Loucy (cell line): ENCODE measurements around the gene PRRC2A.

Experiments
- H2AFZ ChIP-seq: fragments of 200-600 bp; sonication (generic); 2 replicates; pipeline ENCODE4 v1.6.0; 2016; ENCODE audit warnings: antibody characterized with exemption, mild to moderate bottlenecking, low read length, moderate library complexity
- H3F3A ChIP-seq: fragments of 200-600 bp; 2 replicates; pipeline ENCODE4 v1.6.0; 2016; ENCODE audit warnings: antibody characterized with exemption, low read depth, mild to moderate bottlenecking
- H3K27me3 ChIP-seq: fragments of 200-600 bp; sonication (generic); 2 replicates; pipeline ENCODE4 v1.6.1; 2014; ENCODE audit warnings: low read length, mild to moderate bottlenecking; ENCODE audit not compliant: insufficient read depth, poor library complexity, severe bottlenecking
- H3K36me3 ChIP-seq: fragments of 200-600 bp; sonication (generic); 2 replicates; pipeline ENCODE4 v1.6.1; 2016; ENCODE audit warnings: low read length; ENCODE audit not compliant: insufficient read depth
- H3K4me1 ChIP-seq: fragments of 200-600 bp; sonication (generic); 2 replicates; pipeline ENCODE4 v1.5.1; 2014; ENCODE audit warnings: low read length, mild to moderate bottlenecking; ENCODE audit not compliant: insufficient read depth, poor library complexity, severe bottlenecking
- H3K4me2 ChIP-seq: fragments of 200-600 bp; sonication (generic); 2 replicates; pipeline ENCODE4 v1.6.0; 2014; ENCODE audit warnings: antibody characterized with exemption, low read length, low read depth, mild to moderate bottlenecking; ENCODE audit not compliant: poor library complexity, severe bottlenecking
- H3K4me3 ChIP-seq: fragments of 200-600 bp; sonication (generic); 2 replicates; pipeline ENCODE4 v1.5.1; 2014; ENCODE audit warnings: low read length, mild to moderate bottlenecking, mixed read lengths; ENCODE audit not compliant: poor library complexity, severe bottlenecking
- H3K79me2 ChIP-seq: fragments of 200-600 bp; sonication (generic); 2 replicates; pipeline ENCODE4 v1.6.1; 2014; ENCODE audit warnings: low read length; ENCODE audit not compliant: insufficient read depth
- H3K9ac ChIP-seq: fragments of 200-600 bp; sonication (generic); 2 replicates; pipeline ENCODE4 v1.6.0; 2014; ENCODE audit warnings: mild to moderate bottlenecking, low read depth, low read length, moderate library complexity; ENCODE audit not compliant: poor library complexity, severe bottlenecking
- H3K9me2 ChIP-seq: fragments of 200-600 bp; sonication (generic); replicated peaks from 2 replicates; pipeline ENCODE4 v1.6.1; 2016; ENCODE audit warnings: low read depth, low read length, mixed read lengths
- H3K9me3 ChIP-seq: fragments of 200-600 bp; sonication (generic); 2 replicates; pipeline ENCODE4 v1.6.1; 2014; ENCODE audit warnings: mild to moderate bottlenecking, antibody characterized with exemption, low read length, low read depth; ENCODE audit not compliant: insufficient read depth
- H4K20me1 ChIP-seq: fragments of 200-600 bp; sonication (generic); 2 replicates; pipeline ENCODE4 v1.6.0; 2014; ENCODE audit warnings: antibody characterized with exemption, low read length, mild to moderate bottlenecking; ENCODE audit not compliant: insufficient read depth, poor library complexity, severe bottlenecking
- EZH2phosphoT487 ChIP-seq: fragments of 200-600 bp; IDR thresholded peaks from 2 replicates; pipeline ENCODE4 v1.6.1; 2018; ENCODE audit warnings: antibody characterized with exemption, mild to moderate bottlenecking, moderate library complexity, borderline replicate concordance
- TF ChIP-seq, protein P1 (sequence below): fragments of 200-600 bp; sonication (generic); conservative IDR thresholded peaks from 2 replicates; pipeline ENCODE4 v1.5.1; 2014; ENCODE audit warnings: mild to moderate bottlenecking, antibody characterized with exemption, low read length

The PRRC2A gene

DNA sequence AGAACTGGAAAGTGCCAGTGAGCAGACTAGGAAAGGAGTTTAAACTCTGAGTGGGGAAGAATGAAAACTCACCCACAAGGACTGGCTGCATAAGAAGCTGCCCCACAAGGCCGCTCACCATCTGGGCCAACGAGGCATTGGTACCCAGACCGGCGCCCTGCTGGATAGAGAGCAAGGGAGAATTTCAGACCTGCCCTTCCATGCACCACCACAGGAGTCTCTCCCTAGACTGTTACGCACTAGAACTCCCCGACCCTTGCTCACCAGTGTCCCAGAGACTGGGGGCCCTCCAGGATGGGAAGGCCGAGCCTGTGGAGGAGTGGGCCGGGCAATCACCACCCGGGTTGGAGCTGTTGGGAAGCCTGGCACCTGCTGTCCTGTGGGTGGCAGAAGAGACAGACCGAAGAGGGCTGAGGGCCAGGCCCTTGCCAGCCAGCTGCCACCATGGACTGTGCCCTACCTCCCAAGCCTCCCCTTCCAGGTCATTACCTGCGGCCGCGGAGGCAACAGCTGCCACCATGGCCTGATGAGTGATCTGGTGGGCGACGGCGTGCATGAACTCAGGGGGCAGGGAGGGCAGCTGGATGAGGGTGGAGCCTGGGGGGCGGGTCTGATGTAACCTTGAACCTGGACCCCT, 23.4 kb downstream of the PRRC2A start:
- Histone ChIP-seq H3K4me1 (no peaks in the 10 kb centered on the region), H3F3A (peaks cover 6% of the 10 kb centered on the region; the same call in 1 of the 2 replicates), H3K4me2 (no peak overlapping the region), H3K27me3 (no peaks in the 10 kb centered on the region), H4K20me1 (peaks cover 12% of the 10 kb centered on the region), H3K36me3 (peaks cover 94% of the 10 kb centered on the region; the same call in 1 of the 2 replicates), H3K4me3 (no peak overlapping the region), H2AFZ (no peak overlapping the region), H3K9me2 (no peaks in the 10 kb centered on the region), H3K9me3 (no peaks in the 10 kb centered on the region), H3K9ac (no peak overlapping the region), H3K79me2 (peaks cover 32% of the 10 kb centered on the region)
- TF ChIP-seq, protein P1, sequence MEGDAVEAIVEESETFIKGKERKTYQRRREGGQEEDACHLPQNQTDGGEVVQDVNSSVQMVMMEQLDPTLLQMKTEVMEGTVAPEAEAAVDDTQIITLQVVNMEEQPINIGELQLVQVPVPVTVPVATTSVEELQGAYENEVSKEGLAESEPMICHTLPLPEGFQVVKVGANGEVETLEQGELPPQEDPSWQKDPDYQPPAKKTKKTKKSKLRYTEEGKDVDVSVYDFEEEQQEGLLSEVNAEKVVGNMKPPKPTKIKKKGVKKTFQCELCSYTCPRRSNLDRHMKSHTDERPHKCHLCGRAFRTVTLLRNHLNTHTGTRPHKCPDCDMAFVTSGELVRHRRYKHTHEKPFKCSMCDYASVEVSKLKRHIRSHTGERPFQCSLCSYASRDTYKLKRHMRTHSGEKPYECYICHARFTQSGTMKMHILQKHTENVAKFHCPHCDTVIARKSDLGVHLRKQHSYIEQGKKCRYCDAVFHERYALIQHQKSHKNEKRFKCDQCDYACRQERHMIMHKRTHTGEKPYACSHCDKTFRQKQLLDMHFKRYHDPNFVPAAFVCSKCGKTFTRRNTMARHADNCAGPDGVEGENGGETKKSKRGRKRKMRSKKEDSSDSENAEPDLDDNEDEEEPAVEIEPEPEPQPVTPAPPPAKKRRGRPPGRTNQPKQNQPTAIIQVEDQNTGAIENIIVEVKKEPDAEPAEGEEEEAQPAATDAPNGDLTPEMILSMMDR: no peak; the same call in 1 of the 2 replicates
- TF ChIP-seq EZH2phosphoT487: no peak

DNA sequence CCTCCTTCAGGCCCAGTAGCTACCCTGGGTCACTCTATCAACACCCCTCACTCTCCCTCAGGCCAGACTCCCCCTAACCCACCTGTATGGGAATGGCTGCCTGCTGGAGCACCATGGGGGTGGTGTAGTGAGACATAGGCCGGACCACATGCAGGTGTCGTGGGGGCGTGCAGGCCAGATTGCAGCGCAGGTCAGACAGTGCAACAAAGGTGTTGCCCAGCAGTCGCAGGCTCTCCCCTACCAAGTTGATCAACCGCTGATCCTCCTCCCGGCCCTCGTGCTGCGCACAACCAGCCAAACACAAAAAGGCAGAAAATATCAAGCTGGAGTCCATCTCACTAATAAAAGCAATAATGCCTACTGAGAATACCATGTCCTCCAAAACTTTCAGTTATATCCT, 24.8 kb downstream of the PRRC2A start:
- H3K9me3 ChIP-seq: no peaks in the 10 kb centered on the region
- H2AFZ ChIP-seq: no peak overlapping the region
- no peak overlapping the region for H3K4me3 ChIP-seq
- H3K9ac ChIP-seq: no peak overlapping the region
- H3K4me2 ChIP-seq: no peak overlapping the region
- TF ChIP-seq, protein P1: no peak
- H3K9me2 ChIP-seq: no peaks in the 10 kb centered on the region
- H3K36me3 ChIP-seq: peaks cover 92% of the 10 kb centered on the region; the same call in 1 of the 2 replicates
- H3K79me2 ChIP-seq: peaks cover 45% of the 10 kb centered on the region
- no peaks in the 10 kb centered on the region for H3F3A ChIP-seq
- H4K20me1 ChIP-seq: peaks cover 22% of the 10 kb centered on the region
- H3K27me3 ChIP-seq: no peaks in the 10 kb centered on the region
- H3K4me1 ChIP-seq: peaks cover 2% of the 10 kb centered on the region

DNA sequence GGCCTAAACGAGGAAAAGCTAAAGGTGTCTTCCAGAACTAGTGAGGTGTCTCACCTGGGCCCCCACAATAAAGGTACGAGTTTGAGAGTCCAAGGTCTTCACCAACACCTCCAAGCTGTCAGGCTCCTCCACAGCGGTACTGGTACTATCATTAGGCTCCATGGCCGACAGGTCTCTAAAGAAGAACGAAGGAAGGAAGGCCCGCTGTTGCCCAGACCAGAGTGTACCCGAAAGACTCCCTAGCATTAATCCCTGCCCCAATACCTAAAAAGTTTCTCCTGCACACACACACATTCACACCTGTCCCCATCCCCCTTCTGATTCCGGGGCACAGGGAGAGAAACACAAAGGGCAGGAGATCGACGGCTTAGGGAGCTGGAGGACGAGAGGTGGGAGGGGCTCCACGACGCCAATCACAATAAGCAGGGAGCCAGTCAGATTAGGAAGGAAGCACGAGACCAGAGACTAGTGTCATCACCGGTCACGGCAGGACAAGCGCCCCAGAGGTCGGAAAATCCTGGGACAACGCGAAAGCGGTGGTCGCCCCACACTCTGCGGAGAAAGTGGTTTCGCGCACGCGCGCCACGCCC, 31.2 kb downstream of the PRRC2A start:
- Histone ChIP-seq H3F3A (0 out of 2 replicates have a peak, but pooled peaks cover 7% of the 10 kb centered on the region), H3K9me2 (no peaks in the 10 kb centered on the region), H4K20me1 (peaks cover 33% of the 10 kb centered on the region), H3K9ac (peak overlapping the region; percentile 88), H3K27me3 (no peaks in the 10 kb centered on the region), H3K79me2 (peaks cover 58% of the 10 kb centered on the region), H3K36me3 (peaks cover 32% of the 10 kb centered on the region; the same call in 1 of the 2 replicates), H3K4me1 (peaks cover 19% of the 10 kb centered on the region), H3K9me3 (no peaks in the 10 kb centered on the region), H3K4me2 (peak overlapping the region; percentile 85), H3K4me3 (peak overlapping the region; percentile 81), H2AFZ (peak overlapping the region; percentile 82; the same call in 1 of the 2 replicates)
- TF ChIP-seq, protein P1: no peak
- no peak for TF ChIP-seq EZH2phosphoT487
